Measurements from ENCODE around the gene ZFP62.

- TF ChIP-seq POLR2A (IDR thresholded peaks at IDR 0.05): no peak
- no peak for TF ChIP-seq CTCF (IDR thresholded peaks at IDR 0.05)
Measured at GRCh38 chr5:180824630-180825476, 36.2 kb downstream of the ZFP62 start.

All from thyroid gland (tissue), 4 donors.